ENCODE results near the gene PFKFB3.

The PFKFB3 gene

GRCh38 chr10:6211341-6211670 lies 8.6 kb downstream of the PFKFB3 start:
- TF ChIP-seq EZH2phosphoT487 (conservative IDR thresholded peaks at IDR 0.05; ENCODE audit: low read length): no peak
- Histone ChIP-seq H3K9ac (ENCODE audit: low read length) (no peak overlapping the region), H3K36me3 (ENCODE audit: low read length) (peaks cover 8% of the 10 kb centered on the region; the same call in 1 of the 2 replicates), H3K9me3 (ENCODE audit: insufficient read depth, low read length) (no peaks in the 10 kb centered on the region), H2AFZ (ENCODE audit: low read depth, low read length, severe bottlenecking) (no peak overlapping the region), H3K4me2 (ENCODE audit: low read depth, low read length, poor library complexity, severe bottlenecking) (no peak overlapping the region), H3K79me2 (ENCODE audit: insufficient read depth, low read length) (peaks cover 59% of the 10 kb centered on the region), H3K27ac (ENCODE audit: low read depth, low read length) (no peak overlapping the region), H3F3A (ENCODE audit: insufficient read depth) (no peaks in the 10 kb centered on the region), H3K9me2 (replicated peaks; ENCODE audit: insufficient read depth, low read length) (no peaks in the 10 kb centered on the region), H3K4me3 (ENCODE audit: insufficient read depth, low read length, poor library complexity, severe bottlenecking) (no peak overlapping the region), H3K27me3 (ENCODE audit: low read length) (no peaks in the 10 kb centered on the region), H4K20me1 (ENCODE audit: low read depth, low read length) (peaks cover 6% of the 10 kb centered on the region; the same call in 1 of the 2 replicates)

DNA sequence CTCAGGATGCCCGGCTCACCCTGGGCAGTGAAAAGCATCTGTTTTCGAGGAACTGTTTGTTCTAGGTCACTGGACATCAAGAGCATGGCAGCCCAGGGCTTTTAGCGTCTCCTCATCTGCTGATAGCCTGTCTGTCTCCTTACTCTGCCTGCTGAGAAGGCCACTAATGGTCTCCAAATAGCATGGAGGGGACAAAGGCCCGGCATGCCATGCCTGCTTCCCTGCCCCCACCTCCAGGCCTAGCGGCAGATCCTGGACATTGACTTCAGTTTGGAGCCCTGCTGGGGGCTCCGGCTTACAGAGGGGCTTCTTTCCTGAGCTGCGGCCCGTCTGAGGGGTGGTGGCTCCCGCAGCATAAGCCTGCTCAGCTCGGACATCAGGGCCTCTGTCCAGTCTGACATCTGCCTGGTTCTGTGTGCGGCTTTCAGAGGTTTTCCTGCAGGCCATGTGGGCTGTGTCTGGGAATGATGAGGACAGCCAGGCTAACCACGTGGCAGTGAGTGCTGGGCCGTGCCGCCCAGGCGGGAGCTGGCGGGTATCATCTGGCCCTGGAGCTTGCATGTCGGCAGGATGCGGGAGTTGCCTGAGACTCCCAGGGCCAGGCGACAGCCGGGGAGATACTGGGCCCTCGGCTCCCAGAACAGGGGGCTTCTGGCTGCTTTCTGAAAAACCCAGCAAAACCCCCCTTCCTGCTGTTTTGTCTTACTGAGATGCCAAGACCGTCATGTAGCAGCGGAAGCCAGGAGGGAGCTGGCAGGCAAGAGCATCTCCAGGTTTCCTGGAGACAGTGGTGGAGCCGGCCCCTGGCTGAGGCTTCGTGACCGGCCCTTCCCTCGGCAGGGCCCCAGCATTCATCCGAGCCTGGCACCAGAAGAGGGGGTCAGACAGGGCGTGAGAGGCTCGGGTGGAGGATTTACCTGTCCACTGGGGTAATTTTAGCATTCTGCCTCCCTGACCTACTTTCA lies 9.2 kb downstream of the PFKFB3 start:
- H3K9me3 ChIP-seq (ENCODE audit: insufficient read depth, low read length): no peaks in the 10 kb centered on the region
- H3K79me2 ChIP-seq (ENCODE audit: insufficient read depth, low read length): peaks cover 59% of the 10 kb centered on the region
- no peaks in the 10 kb centered on the region for H3F3A ChIP-seq (ENCODE audit: insufficient read depth)
- no peak overlapping the region for H3K4me2 ChIP-seq (ENCODE audit: low read depth, low read length, poor library complexity, severe bottlenecking)
- no peak overlapping the region for H2AFZ ChIP-seq (ENCODE audit: low read depth, low read length, severe bottlenecking)
- no peak for TF ChIP-seq EZH2phosphoT487 (conservative IDR thresholded peaks at IDR 0.05; ENCODE audit: low read length)
- TF ChIP-seq CTCF (IDR thresholded peaks at IDR 0.05; ENCODE audit: insufficient read depth, low read length, poor library complexity, severe bottlenecking): no peak
- H3K9ac ChIP-seq (ENCODE audit: low read length): no peak overlapping the region
- H4K20me1 ChIP-seq (ENCODE audit: low read depth, low read length): peaks cover 6% of the 10 kb centered on the region; the same call in 1 of the 2 replicates
- H3K4me3 ChIP-seq (ENCODE audit: insufficient read depth, low read length, poor library complexity, severe bottlenecking): no peak overlapping the region
- no peaks in the 10 kb centered on the region for H3K27me3 ChIP-seq (ENCODE audit: low read length)
- H3K27ac ChIP-seq (ENCODE audit: low read depth, low read length): no peak overlapping the region
- H3K9me2 ChIP-seq (replicated peaks; ENCODE audit: insufficient read depth, low read length): no peaks in the 10 kb centered on the region
- peaks cover 8% of the 10 kb centered on the region; the same call in 1 of the 2 replicates for H3K36me3 ChIP-seq (ENCODE audit: low read length)

DNA sequence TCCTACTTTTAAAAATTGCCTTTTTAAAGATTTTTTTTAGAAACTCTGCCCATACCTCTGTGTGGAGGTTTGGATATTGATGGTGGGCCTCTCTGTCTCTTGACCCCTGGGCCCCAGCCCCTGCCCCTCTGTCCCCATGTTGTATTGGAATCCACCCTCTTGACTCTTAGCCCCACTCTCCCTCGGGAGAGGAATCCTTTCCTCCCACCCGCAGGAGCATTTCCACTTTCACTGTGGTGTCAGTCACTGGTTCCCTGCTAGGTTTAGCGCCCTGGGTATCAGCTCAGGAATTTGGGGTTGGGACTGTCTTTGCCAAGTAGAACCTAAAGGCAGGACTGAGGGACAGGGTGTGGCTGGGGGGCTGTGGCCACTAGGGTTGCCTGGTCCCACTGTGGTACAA lies 10.1 kb downstream of the PFKFB3 start:
- Histone ChIP-seq H3F3A (ENCODE audit: insufficient read depth) (no peaks in the 10 kb centered on the region), H3K4me3 (ENCODE audit: insufficient read depth, low read length, poor library complexity, severe bottlenecking) (no peak overlapping the region), H3K27ac (ENCODE audit: low read depth, low read length) (no peak overlapping the region), H3K9me2 (replicated peaks; ENCODE audit: insufficient read depth, low read length) (no peaks in the 10 kb centered on the region), H3K36me3 (ENCODE audit: low read length) (peaks cover 11% of the 10 kb centered on the region; the same call in 1 of the 2 replicates), H3K27me3 (ENCODE audit: low read length) (no peaks in the 10 kb centered on the region), H3K79me2 (ENCODE audit: insufficient read depth, low read length) (peaks cover 54% of the 10 kb centered on the region), H3K9me3 (ENCODE audit: insufficient read depth, low read length) (no peaks in the 10 kb centered on the region), H3K9ac (ENCODE audit: low read length) (no peak overlapping the region), H2AFZ (ENCODE audit: low read depth, low read length, severe bottlenecking) (no peak overlapping the region), H3K4me2 (ENCODE audit: low read depth, low read length, poor library complexity, severe bottlenecking) (no peak overlapping the region), H4K20me1 (ENCODE audit: low read depth, low read length) (peaks cover 6% of the 10 kb centered on the region; the same call in 1 of the 2 replicates)
- TF ChIP-seq CTCF (IDR thresholded peaks at IDR 0.05; ENCODE audit: insufficient read depth, low read length, poor library complexity, severe bottlenecking) (no peak), EZH2phosphoT487 (conservative IDR thresholded peaks at IDR 0.05; ENCODE audit: low read length) (no peak)

Data from SU-DHL-6 (cell line).